ENCODE data around the gene PRRG2.

- TF ChIP-seq POLR2AphosphoS5 (IDR thresholded peaks at IDR 0.05): no peak
- TF ChIP-seq CTCF (IDR thresholded peaks at IDR 0.05): no peak
- no peak for TF ChIP-seq POLR2A (IDR thresholded peaks at IDR 0.05)
- TF ChIP-seq EP300 (IDR thresholded peaks at IDR 0.05): no peak
Observed at GRCh38 chr19:49539192-49539952, 41.7 kb upstream of the PRRG2 start.
